Cerebellar cortex (tissue), 1 donor: ENCODE data around the gene PARP16.

ENCODE experiments used
- DNase-seq: peaks from one replicate; pipeline ENCODE4 v3.0.0-alpha.2; 2015; ENCODE audit warnings: low spot score

The PARP16 gene

DNA sequence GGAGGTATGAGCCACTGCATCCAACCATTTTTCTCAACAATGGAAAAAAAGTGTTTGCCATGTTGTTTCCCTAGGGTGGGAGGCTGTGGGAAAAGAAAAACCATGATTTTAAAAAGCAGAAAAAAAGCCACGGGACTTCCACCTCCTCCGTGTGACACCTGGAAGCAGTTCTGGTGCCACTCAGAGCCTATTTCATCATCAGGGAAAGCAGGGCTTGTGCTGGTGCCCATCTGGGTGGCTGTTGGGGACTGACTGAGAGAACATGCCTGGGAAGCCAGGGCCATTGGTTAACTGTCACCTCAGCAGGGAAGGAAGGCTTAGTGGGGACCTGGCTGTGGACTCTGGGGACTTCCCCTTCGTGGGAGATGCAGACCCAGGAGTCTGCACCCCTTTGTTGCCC is 25.1 kb upstream of the PARP16 start:
- no peak for DNase-seq

DNA sequence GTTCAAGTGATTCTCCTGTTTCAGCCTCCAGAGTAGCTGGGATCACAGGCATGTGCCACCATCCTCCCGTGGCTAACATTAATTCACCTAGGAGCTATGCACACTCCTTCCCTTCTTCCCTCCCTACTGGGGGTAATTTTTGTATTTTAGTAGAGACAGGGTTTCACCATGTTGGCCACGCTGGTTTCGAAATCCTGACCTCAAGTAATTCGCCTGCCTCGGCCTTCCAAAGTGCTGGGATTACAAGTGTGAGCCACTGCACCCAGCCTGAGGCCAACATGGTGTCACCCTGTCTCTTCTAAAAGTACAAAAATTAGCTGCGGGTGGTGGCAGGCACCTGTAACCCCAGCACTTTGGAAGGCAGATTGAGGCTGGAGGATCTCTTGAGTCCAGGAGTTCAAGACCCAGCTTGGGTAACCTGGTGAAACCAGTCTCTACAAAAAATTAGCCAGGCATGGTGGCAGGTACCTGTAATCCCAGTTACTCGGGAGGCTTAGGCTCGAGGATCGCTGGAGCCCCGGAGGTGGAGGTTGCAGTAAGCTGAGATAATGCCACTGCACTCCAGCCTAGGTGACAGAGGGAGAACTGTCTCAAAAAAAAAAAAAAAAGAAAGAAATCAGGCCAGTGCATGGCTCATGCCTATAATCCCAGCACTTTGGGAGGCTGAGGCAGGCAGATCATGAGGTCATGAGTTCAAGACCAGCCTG is 23.9 kb upstream of the PARP16 start:
- DNase-seq = no peak

DNA sequence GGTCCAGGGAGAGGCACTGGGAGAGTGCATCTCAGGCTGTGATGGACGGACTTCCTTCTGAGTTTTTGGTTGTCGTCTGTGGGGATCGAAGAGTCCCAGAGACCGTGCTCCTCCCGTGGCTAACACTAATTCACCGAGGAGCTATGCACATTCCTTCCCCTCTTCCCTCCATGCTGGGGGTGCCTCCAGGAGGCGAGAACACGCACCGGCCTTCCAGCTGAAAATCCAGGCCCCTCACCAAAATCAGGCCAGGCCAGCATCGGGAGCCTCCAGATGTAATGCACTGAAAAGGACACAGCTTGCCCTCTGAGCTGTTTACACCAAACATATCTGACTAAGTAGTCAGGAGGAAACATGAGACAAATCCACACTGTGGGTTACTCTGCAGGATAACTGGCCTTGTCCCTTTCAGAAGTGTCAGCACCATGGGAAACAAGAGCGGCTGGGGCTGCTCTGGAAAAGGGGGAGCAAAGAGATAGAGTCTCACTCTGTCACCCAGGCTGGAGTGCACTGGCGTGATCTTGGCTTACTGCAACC is 23.3 kb upstream of the PARP16 start:
- no peak for DNase-seq

DNA sequence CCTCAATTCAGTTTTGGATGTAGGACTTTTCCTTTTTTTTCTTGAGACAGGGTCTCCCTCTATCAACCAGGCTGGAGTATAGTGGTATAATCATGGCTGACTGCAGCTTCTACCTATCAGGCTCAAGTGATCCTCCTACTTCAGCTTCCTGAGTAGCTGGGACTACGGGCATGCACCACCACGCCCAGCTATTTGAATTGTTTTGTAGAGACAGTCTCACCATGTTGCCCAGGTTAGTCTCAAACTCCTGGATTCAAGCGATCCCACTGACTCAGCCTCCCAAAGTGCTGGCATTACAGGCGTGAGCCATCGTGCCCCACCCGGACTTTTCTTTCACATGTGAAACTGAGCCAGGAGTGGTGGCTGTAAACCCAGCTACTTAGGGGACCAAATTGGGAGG is 21.3 kb upstream of the PARP16 start:
- DNase-seq = no peak

DNA sequence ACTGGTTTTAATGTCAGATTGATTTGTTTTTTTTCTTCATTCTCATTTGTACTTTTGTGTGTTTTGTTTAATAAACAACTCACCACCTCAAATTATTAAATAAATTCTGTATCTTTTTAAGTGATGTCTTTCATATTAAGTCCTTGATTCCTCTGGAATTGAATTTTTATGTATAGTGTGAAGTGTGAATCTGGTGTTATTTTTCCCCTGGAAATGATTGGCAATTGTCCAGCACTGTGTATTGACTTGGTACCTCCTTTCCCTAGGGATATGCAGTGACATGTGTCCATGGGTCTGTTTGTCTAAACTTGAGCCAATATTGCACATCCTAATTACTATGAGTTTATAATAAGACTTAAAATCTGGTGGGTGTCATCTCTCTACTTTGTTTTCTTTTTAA is 19.9 kb upstream of the PARP16 start:
- DNase-seq = no peak

DNA sequence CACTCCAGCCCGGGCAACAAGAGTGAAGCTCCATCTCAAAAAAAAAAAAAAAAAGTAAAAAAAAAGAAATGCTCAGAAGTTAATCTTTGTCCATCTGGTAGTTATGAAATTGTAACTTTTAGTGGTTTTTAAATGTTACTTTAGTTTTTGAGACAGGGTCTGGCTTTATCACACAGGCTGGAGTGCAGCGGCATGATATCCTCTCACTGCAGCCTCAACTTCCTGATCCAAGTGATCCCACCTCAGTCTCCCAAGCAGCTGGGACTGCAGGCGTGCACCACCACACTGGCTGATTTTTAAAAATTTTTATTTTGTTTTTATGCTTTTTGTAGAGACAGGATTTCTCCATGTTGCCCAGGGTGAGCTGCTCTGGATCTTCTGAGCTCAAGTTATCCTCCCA is 19.1 kb upstream of the PARP16 start:
- no peak for DNase-seq

DNA sequence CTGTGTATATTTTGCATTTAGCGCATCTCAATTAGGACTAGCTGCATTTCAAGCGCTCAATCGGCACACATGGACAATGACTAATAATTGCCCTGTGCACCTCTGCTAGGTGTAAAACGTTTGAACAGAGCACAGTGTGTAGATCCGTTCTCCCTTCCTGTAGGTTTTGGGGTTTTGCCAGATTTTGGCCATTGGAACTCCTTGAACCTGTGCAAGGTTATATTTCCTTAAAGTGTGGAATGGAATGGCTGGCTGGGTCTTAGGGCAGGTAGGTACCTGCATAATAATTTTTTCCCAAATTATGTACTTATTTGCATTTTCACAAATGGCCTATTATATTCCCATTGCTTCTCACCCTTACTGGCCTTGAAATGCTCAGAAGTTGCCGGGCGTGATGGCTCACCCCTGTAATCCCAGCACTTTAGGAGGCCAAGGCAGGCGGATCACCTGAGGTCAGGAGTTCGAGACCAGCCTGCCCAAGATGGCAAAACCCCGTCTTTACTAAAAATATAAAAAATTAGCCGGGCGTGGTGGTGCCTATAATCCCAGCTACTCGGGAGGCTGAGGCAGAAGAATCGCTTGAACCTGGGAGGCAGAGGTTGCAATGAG is 18.6 kb upstream of the PARP16 start:
- DNase-seq = no peak

DNA sequence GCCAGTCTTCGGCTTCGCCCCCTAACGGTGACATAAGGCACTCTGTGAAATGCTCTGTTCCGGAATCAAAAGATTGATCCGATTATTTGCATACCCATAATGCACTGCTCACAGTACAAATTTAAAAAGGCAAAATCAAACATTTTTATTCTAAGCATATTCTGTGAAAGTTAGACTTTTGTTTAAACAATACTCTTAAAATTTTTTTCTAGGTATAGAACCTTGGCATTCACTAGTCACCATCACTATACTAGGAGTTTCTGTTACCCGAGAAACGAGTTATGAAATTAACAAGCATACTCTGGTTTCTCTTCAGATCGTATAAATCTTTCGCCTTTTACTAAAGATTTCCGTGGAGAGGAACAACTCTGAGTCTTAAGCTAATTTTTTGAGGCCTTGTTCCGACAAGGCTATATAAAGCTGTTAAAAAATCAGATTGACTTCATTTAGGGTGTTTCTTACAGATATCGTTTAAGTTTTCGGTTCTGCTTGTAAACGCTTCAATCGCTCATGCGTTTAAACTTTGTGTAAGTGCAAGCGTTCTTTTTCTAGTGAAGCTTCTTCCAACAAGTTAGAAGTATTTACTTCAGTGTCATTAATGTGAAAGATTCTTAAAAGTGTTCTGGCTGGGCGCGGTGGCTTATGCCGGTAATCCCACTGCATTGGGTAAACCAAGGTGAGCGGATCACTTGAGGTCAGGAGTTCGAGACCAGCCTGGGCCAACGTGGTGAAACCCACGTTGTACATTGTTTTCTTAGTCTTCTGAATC is 17.9 kb upstream of the PARP16 start, which contains the start of gene RNU5B-1:
RNU5B-1 (plus strand) TSS at position 297 of the 769 bp plus-strand sequence.
- DNase-seq = peak; percentile 97

DNA sequence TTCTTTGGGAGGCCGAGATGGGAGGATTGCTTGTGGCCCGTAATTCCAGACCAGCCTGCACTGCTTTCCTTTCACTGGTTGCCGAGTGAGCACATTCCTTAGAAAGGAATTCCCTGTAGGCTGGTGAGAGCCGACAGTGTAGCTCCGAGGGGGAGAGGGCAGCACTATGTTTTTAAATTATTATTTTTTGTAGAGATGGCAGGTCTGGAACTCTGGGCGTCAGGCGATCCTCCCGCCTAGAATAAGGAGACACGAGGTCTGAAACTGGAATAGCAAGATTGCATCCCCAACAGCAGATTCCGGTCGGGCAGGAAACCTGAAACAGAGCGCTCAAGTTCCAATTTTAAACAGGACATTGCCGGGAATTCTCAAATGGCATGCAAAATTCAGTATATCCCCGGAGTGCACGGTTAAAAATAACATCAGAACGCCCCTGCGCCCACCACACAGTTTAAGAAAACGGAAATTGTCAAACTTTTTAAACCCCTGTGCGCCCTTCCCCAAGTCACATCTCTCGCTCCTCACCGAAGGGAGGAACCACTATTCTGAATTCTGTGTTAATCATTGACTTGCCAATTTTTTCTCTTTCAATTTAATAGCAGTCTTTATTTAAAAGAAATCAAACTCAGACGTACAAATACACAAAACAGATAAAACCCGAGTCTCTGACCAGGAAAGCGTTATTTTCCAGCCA is 17.2 kb upstream of the PARP16 start:
- peak; percentile 66 for DNase-seq

DNA sequence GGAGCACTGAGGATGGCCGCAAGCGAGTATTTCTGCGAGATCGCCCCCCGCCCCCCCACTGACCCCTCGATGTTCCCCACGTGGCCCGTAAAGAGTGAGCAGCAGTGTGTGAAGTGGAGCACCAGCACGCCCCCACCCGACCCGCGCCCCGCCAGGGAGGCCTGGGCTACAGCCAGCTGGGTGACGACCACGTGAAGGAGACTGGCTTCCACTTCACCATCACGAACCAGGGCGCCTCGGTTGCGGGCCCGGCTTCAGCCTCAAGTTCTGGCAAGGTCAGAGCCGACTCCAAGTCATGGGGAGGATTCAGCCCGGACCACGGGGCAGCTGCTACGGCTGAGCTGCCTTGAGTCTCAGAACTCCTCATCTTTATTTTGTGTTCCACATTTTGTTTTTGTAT is 15.4 kb upstream of the PARP16 start:
- no peak for DNase-seq

DNA sequence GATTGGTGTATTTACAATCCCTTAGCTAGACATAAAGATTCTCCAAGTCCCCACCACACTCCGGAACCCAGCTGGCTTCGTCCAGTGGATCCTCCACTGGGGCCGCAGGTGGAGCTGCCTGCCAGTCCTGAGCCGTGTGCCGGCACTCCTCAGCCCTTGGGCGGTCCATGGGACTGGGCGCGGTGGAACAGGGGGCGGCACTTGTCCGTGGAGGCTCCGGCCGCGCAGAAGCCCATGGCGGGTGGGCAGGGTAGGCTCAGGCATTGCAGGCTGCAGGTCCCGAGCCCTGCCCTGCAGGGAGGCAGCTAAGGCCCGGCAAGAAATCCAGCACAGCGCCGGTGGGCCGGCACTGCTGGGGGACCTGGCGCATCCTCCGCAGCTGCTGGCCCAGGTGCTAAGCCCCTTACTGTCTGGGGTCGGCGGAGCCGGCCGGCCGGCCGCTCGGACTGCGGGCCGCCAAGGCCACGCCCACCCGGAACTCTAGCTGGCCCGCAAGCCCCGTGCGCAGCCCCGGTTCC is 14.3 kb upstream of the PARP16 start:
- DNase-seq = no peak

DNA sequence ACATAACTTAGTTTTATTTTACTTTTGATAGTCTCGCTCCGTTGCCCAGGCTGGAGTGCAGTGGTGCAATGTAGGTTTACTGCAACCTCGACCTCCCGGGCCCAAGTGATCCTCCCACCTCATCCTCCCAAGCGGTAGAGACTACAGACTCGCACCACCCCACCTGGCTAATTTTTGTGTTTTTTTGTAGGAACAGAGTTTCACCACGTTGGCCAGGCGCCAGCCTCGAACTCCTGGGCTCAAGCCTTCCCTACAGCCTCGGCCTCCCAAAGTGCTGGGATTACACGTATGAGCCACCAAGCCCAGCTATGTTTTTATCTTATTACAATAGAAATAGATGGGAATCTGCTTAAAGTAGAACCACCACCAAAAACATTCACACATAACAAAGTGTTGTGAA is 12.0 kb upstream of the PARP16 start:
- DNase-seq = no peak

DNA sequence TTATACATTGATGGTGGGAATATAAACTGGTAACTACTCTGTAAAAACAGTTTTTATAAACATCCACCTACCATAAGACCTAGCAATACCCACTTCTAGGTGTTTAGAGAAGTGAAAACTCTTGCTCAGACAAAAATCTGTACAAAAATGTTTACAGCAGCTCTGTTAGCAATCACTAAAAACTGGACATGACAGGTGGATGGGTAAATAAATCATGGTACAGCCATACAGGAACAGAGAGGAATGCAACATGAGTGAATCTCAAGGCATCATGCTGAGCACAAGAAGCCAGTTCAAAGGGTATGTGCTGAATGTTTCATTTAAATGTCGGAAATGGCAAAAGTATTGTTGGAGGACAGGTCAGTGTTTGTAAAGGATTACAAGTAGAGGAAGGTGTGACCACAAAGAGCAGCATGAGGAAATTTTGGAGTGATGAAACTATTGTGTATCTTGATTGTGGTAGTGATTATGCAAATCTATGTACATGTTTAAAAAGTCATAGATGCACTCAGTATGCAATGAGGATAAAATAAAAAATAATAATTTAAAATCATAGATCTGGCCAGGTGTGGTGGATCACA is 6.3 kb upstream of the PARP16 start:
- no peak for DNase-seq

DNA sequence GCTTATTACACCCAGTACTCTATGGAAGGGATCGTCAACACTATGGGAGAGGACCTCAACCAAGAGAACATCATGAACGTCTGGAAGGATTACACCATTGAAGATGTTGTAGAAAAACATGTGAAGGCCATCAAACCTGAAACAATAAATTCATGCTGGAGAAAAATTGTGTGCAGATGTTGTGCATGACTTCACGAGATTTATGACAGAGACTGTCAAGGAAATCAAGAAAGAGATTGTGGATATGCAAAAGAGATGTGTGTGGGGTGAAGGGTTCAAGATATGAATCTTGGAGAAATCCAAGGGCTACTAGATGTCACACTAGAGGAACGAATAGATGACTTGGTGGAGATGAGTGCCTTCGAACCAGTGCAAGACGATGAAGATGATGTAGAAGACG is 3.5 kb upstream of the PARP16 start:
- DNase-seq = no peak

DNA sequence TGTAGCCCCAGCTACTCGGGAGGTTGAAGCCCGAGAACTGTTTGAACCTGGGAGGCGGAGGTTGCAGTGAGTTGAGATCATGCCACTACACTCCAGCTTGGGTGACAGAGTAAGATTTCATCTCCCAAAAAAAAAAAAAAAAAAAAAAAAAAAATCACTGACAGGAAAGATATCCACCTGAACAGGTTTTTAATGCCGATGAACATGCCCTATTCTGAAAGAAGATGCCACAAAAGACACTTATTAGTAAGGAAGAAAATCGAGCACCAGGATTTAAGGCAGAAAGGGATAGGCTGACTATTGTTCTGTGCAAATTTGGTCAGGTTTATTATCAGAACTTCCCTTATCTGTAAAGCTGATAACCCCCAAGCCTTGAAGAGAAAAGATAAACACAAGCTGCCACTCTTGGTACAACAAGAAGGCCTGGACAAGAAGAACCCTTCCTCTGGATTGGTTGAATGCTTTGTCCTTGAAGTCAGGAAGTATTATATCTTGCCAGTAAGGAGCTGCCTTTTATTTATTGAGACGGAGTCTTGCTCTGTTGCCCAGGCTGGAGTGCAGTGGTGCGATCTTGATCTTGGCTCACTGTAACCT is 2.7 kb upstream of the PARP16 start:
- no peak for DNase-seq

DNA sequence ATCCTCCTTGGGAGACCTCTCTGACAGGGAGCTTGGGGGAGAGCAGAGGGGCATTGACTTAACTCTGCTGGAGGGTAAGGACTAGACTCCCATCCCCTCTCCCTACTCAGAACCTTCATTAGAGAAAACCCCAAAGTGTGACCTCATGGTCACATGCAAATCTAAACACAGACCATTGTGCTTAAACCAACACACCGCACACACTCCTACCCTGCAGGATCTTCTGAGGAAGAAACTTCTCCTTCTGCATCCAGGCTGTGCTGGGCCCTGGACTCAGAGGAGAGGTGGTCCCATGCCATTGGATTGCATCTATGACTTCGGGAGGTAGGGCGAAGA is 805 bp upstream of the PARP16 start:
- no peak for DNase-seq

DNA sequence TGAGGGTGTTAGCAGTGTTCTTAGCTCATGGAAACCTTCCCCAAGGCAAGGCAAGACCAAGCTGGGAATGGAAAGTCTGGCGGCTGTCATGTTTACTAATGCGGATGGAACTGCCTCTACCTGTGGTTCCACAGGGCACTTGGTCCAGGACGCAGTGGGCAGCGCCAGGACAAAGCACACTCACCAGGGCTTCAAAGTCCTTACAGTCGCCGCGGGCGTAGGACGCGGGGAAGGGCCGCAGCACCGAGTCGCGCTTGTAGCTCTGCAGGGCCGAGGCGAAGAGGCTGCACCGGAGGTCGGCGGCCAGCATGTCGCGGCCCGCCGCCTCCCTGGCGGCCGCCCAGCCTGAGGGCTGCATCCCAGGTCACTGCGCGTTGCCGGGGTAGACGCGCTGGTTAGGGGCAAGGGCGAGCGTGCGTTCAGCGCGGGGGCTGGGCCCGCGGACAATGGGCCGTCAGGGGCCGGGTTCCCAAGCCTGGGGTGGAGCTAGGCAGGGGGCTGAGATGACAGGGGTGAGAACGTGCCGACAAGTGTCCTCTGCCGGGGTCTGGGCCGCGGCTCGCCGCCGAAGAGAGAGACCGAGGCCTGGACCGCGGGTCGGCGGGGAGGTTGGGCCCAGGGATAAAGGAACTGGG is 497 bp downstream of the PARP16 start:
- DNase-seq = peak; percentile 60

DNA sequence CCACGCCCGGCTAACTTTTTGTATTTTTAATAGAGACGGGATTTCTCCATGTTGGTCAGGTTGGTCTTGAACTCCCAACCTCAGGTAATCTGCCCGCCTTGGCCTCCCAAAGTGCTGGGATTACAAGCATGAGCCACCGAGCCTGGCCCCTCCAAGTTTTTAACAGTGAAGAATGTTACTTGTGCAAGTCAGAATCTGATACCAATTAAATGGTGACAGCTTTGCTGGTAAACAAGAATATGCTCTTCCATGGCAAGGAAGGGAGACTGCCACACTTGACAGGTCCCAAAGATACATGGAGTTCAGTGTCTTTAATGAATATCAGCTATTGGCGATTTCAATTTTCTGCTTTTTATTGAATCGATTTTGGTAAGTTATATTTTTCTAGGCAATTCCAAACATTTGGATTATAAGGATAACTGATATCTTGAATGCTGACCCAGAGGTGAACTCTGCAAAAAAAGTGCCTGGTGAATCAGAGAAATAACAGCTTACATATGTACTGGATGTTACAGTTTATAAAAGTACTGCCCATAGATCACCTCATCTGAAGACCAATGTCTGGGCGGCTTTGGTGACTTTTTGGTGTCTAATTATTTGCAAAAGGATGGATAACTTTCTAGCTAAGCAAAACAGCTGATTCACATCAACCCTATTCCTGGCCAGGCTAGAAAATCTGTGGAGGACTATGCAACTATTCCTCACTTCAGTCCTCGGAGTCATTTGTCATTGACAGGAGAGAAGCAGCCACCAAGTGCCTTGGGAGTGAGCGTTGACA is 1.2 kb downstream of the PARP16 start:
- no peak for DNase-seq

DNA sequence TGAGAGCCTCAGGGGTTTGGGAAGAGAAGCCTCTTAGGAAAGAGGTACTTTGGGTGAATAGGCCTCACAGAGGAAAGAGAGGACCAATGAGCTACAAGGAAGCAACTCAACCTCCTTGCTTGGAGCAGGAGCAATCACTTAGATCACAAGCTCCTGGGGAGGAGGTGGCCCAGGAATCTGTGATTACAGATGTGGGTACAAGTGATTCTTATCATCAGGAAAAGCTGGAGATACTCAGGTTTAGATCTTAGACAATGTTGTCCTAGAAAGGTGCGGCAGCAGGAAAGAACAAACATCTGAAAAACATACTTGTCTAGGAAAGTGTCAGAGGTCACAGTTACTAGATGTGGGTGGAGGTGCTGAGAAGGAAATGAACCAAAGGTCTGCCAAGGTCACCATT is 8.2 kb downstream of the PARP16 start:
- no peak for DNase-seq

DNA sequence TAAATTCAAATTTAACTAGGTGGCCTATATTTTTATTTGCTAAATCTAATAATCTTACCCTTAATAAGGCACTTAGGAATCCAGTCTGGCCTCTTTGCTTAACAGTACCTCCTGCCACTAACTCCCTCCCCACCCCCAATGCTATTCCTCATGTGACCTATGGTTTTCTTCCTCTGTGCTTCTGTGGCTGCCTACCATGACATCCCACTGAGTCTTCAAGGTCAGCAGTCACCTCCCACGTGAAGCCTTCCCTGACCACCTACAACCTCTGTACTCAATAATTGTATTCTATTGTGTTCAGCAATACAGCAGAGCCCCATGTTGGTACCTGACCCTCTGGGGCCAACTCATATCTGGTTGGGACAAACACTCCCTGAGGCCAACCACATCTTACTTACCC is 9.7 kb downstream of the PARP16 start:
- DNase-seq = no peak
